Peyer's patch (tissue), 4 donors: ENCODE results near the gene TPP2.

ENCODE experiments used
- POLR2A ChIP-seq, 2 donors: fragments of 450-650 bp; IDR thresholded peaks; one replicate each; pipeline ENCODE4 v1.5.1; 2017; ENCODE audit warnings: antibody characterized with exemption in 2 of 2, mild to moderate bottlenecking in 2 of 2, moderate library complexity in 2 of 2
- TF ChIP-seq, protein P1 (sequence below), 6 experiments: fragments of 450-650 bp in 4 of 6; fragments of 200-600 bp in 2 of 6; sonication (generic) in 1 of 6; IDR thresholded peaks; one replicate each; pipeline ENCODE4 v1.5.1; 2017 to 2019; ENCODE audit warnings: antibody characterized with exemption in 6 of 6, mild to moderate bottlenecking in 3 of 6, moderate library complexity in 1 of 6

DNA sequence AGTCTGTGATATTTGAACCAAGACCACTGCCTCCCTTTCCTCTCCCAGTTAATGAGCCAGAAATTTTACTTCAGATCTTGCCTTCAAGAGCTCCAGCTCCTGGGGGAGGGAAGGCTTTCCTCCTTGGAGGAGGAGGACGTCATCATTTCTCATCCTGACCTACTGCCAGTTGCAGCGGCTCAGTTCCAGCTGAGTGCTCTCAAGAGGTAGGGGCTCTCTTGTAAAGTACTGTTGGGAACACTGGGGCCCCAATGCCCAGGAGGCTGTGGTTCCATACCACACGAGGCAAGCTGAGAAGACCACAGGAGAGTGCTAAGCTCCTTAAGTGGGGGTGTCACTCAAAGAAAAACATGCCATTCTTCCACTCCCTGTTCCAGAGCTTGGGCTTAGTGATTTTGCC lies 61.9 kb downstream of the TPP2 start:
- TF ChIP-seq, protein P1, sequence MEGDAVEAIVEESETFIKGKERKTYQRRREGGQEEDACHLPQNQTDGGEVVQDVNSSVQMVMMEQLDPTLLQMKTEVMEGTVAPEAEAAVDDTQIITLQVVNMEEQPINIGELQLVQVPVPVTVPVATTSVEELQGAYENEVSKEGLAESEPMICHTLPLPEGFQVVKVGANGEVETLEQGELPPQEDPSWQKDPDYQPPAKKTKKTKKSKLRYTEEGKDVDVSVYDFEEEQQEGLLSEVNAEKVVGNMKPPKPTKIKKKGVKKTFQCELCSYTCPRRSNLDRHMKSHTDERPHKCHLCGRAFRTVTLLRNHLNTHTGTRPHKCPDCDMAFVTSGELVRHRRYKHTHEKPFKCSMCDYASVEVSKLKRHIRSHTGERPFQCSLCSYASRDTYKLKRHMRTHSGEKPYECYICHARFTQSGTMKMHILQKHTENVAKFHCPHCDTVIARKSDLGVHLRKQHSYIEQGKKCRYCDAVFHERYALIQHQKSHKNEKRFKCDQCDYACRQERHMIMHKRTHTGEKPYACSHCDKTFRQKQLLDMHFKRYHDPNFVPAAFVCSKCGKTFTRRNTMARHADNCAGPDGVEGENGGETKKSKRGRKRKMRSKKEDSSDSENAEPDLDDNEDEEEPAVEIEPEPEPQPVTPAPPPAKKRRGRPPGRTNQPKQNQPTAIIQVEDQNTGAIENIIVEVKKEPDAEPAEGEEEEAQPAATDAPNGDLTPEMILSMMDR (IDR thresholded peaks at IDR 0.05), result no peak
- no peak for TF ChIP-seq POLR2A (IDR thresholded peaks at IDR 0.05)
